Fibroblast of the aortic adventitia (primary cell): Measurements from ENCODE around the gene CRIP1. TPM values are rescaled to one million over a fixed set of nuclear protein-coding genes. Genes with fewer than 3 reads are reported as not detected.

Experiments
- DNase-seq: peaks from one replicate; pipeline ENCODE4 v3.0.0-alpha.2; 2010; ENCODE audit warnings: low read depth
- H3K4me3 ChIP-seq: 2 replicates; pipeline ENCODE4 v1.5.1; 2011; ENCODE audit warnings: low read depth, mild to moderate bottlenecking, control low read depth, low read length, moderate library complexity
- CTCF ChIP-seq: IDR thresholded peaks from 2 replicates; pipeline ENCODE4 v1.5.1; 2011; ENCODE audit warnings: mild to moderate bottlenecking, low read length, control low read depth, inconsistent platforms; ENCODE audit not compliant: insufficient read depth
- total RNA-seq: library from RNA; depleted of rRNA; stranded (reverse); fragments of >200 nt; gene quantifications from 2 replicates; pipeline ENCODE4 v1.2.3, GENCODE V29; 2012; ENCODE audit warnings: low replicate concordance

CRIP1 gene
- total RNA-seq, 1 donor = 9.4 TPM

- no peak for TF ChIP-seq CTCF
- no peak overlapping the region for H3K4me3 ChIP-seq
- DNase-seq = no peak
Observed at GRCh38 chr14:105500036-105500725, 13.5 kb downstream of the CRIP1 start.

- DNase-seq = no peak
Observed at GRCh38 chr14:105500726-105501101, 14.0 kb downstream of the CRIP1 start.

GRCh38 chr14:105501504-105502291 lies 15.0 kb downstream of the CRIP1 start:
- TF ChIP-seq CTCF = no peak
- H3K4me3 ChIP-seq = no peak overlapping the region
- no peak for DNase-seq

More at GRCh38 chr14:105500726-105501101, 14.0 kb downstream of the CRIP1 start:
- no peak overlapping the region for H3K4me3 ChIP-seq
- TF ChIP-seq CTCF = no peak

GRCh38 chr14:105502446-105503295 lies 16.0 kb downstream of the CRIP1 start:
- H3K4me3 ChIP-seq = no peak overlapping the region
- TF ChIP-seq CTCF = no peak
- DNase-seq = no peak

GRCh38 chr14:105503296-105503640 lies 16.6 kb downstream of the CRIP1 start:
- TF ChIP-seq CTCF = no peak
- no peak for DNase-seq
- no peak overlapping the region for H3K4me3 ChIP-seq

- H3K4me3 ChIP-seq = no peak overlapping the region
- DNase-seq = no peak
- TF ChIP-seq CTCF = no peak
Observed at GRCh38 chr14:105503935-105504692, 17.4 kb downstream of the CRIP1 start.
